ENCODE data around the gene LRRC1. TPM values are rescaled to one million over a fixed set of nuclear protein-coding genes. Genes with fewer than 3 reads are reported as not detected.

The LRRC1 gene
- total and polyA plus RNA-seq, 9 donors, result 6.4 to 11.7 (median 8.0) TPM

DNA sequence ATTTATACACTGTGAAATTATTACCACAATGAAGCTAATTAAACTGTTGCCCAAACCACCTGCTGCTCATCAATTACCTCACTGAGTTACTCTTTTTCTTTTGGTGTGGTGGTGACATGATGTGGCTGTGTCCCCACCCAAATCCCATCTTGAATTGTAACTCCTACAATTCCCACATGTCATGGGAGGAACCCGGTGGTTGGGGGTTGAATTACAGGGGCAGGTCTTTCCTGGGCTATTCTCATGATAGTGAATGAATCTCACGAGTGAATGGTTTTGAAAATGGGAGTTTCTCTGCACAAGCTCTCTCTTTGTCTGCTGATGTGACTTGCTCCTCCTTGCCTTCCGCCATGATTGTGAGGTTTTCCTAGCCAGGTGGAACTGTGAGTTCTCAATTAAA is 145.0 kb downstream of the LRRC1 start:
- Histone ChIP-seq H3K27ac (ENCODE audit: low read length) (no peak overlapping the region), H3K4me1 (ENCODE audit: control insufficient read depth, insufficient read depth, low read length) (peaks cover 5% of the 10 kb centered on the region), H3K4me3 (ENCODE audit: low read length) (no peak overlapping the region), H3K27me3 (ENCODE audit: control insufficient read depth, insufficient read depth, low read length) (no peaks in the 10 kb centered on the region), H3K9me3 (replicated peaks; ENCODE audit: control insufficient read depth, low read depth, low read length) (no peaks in the 10 kb centered on the region), H3K36me3 (ENCODE audit: control insufficient read depth, insufficient read depth, low read length) (no peaks in the 10 kb centered on the region)
- 67% methylated on average over 1 of the region's 3 CpGs for WGBS (ENCODE audit: insufficient coverage)
- DNase-seq, result no peak

DNA sequence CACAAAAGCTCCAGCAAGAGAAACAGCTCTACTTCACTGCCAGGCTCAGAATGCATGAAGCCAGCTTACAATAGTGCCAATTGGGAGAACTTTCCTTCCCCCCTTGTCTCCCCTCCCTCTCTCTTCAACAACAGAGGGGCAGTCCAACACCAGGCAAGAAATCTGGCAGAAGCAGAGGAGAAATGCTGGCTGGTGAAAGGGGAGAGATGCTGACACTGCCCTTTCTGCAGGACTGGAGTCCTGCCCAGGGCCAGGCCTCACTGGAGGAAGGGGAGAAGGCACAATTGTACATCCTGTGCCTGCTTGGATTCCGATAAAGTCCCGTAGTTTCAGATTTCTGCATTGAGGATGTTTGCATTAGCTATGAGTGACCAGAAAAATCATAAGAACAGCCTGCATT is 148.6 kb downstream of the LRRC1 start:
- H3K27me3 ChIP-seq (ENCODE audit: control insufficient read depth, insufficient read depth, low read length), result no peaks in the 10 kb centered on the region
- peak; percentile 82 for DNase-seq
- H3K27ac ChIP-seq (ENCODE audit: low read length), result no peak overlapping the region
- H3K4me1 ChIP-seq (ENCODE audit: control insufficient read depth, insufficient read depth, low read length), result peaks cover 7% of the 10 kb centered on the region
- H3K9me3 ChIP-seq (replicated peaks; ENCODE audit: control insufficient read depth, low read depth, low read length), result no peaks in the 10 kb centered on the region
- WGBS (ENCODE audit: insufficient coverage), result no CpG with 5 or more reads among the region's 2 CpGs
- H3K36me3 ChIP-seq (ENCODE audit: control insufficient read depth, insufficient read depth, low read length), result no peaks in the 10 kb centered on the region
- H3K4me3 ChIP-seq (ENCODE audit: low read length), result no peak overlapping the region

DNA sequence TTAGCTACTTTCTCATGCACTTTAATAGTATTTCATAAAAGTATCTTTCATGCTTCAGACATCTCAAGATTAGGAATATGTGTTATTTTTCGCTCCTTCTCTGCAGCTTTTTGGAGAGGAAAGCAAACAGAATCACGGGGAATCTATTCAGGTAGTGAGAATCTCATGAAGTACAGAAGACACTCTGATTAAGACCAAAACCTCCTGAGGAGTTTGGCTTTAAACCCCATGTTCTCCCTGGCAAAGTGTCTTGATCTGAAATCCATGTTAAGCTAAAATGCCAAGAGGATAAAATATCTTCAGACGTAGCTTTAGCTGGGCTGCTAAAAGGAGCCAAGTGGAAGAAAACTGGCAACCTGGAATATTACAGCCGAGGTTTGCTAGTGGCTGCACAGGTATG is 149.3 kb downstream of the LRRC1 start:
- H3K4me3 ChIP-seq (ENCODE audit: low read length), result no peak overlapping the region
- H3K4me1 ChIP-seq (ENCODE audit: control insufficient read depth, insufficient read depth, low read length), result peaks cover 7% of the 10 kb centered on the region
- no peak overlapping the region for H3K27ac ChIP-seq (ENCODE audit: low read length)
- WGBS (ENCODE audit: insufficient coverage), result 21% methylated on average over 2 of the region's 4 CpGs
- H3K36me3 ChIP-seq (ENCODE audit: control insufficient read depth, insufficient read depth, low read length), result no peaks in the 10 kb centered on the region
- DNase-seq, result peak; percentile 58
- no peaks in the 10 kb centered on the region for H3K9me3 ChIP-seq (replicated peaks; ENCODE audit: control insufficient read depth, low read depth, low read length)
- H3K27me3 ChIP-seq (ENCODE audit: control insufficient read depth, insufficient read depth, low read length), result no peaks in the 10 kb centered on the region

GRCh38 chr6:53944543-53944942 is 149.7 kb downstream of the LRRC1 start:
- Histone ChIP-seq H3K9me3 (replicated peaks; ENCODE audit: control insufficient read depth, low read depth, low read length) (no peaks in the 10 kb centered on the region), H3K4me3 (ENCODE audit: low read length) (no peak overlapping the region), H3K4me1 (ENCODE audit: control insufficient read depth, insufficient read depth, low read length) (peaks cover 7% of the 10 kb centered on the region), H3K36me3 (ENCODE audit: control insufficient read depth, insufficient read depth, low read length) (no peaks in the 10 kb centered on the region), H3K27me3 (ENCODE audit: control insufficient read depth, insufficient read depth, low read length) (no peaks in the 10 kb centered on the region), H3K27ac (ENCODE audit: low read length) (no peak overlapping the region)
- 80% methylated on average over 1 of the region's 5 CpGs for WGBS (ENCODE audit: insufficient coverage)
- DNase-seq, result no peak

DNA sequence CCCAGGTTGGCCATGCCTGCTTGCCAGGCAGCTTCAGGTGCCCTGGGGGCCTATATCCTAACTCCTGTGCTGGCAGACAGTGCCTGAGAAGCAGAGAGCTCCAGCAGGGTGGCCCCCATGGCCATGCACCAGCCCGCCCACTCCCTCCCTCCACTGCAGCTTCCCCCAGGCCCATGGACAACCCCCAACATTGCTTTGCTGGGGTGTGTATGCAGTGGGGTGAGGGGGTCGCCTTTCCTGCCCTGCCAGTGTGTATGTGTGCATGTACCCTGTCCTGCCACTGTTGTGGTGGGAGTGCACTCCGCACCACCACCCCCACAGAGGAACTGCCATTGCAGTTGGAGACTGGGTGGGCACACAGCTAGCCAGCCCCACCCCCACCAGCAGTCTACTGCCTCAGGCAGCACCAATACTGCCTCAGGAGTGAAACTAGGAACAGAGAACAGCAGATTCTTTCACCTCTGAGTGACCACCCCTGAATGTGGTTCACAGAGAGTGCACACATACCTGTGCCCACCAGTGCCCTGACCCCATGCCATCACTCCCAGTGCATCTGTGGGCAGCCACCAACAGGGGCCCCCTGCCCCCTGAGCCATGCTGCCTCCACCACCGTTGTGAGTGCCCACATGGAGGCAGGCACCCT is 151.1 kb downstream of the LRRC1 start:
- WGBS (ENCODE audit: insufficient coverage), result 75% methylated on average over 1 of the region's 4 CpGs
- H3K36me3 ChIP-seq (ENCODE audit: control insufficient read depth, insufficient read depth, low read length), result no peaks in the 10 kb centered on the region
- no peaks in the 10 kb centered on the region for H3K27me3 ChIP-seq (ENCODE audit: control insufficient read depth, insufficient read depth, low read length)
- no peak overlapping the region for H3K27ac ChIP-seq (ENCODE audit: low read length)
- H3K9me3 ChIP-seq (replicated peaks; ENCODE audit: control insufficient read depth, low read depth, low read length), result no peaks in the 10 kb centered on the region
- DNase-seq, result no peak
- no peak overlapping the region for H3K4me3 ChIP-seq (ENCODE audit: low read length)
- H3K4me1 ChIP-seq (ENCODE audit: control insufficient read depth, insufficient read depth, low read length), result peaks cover 7% of the 10 kb centered on the region

DNA sequence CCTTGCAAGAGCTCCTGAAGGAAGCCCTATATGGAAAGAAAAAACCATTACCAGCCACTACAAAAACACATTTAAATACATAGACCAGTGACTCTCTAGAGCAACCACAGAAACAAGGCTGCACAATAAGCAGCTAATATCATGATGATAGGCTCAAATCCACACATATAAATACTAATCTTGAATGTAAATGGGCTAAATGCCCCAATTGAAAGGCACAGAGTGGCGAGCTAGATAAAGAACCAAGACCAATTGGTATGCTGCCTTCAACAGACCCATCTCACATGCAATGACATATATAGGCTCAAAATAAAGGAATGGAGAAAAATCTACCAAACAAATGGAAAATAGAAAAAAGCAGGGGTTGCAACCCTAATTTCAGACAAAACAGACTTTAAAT is 153.0 kb downstream of the LRRC1 start:
- Histone ChIP-seq H3K36me3 (ENCODE audit: control insufficient read depth, insufficient read depth, low read length) (no peaks in the 10 kb centered on the region), H3K27ac (ENCODE audit: low read length) (no peak overlapping the region), H3K4me3 (ENCODE audit: low read length) (no peak overlapping the region), H3K9me3 (replicated peaks; ENCODE audit: control insufficient read depth, low read depth, low read length) (no peaks in the 10 kb centered on the region), H3K4me1 (ENCODE audit: control insufficient read depth, insufficient read depth, low read length) (peaks cover 7% of the 10 kb centered on the region), H3K27me3 (ENCODE audit: control insufficient read depth, insufficient read depth, low read length) (no peaks in the 10 kb centered on the region)
- DNase-seq, result no peak
- WGBS (ENCODE audit: insufficient coverage), result no CpG with 5 or more reads among the region's 1 CpG

GRCh38 chr6:53951383-53951782 is 156.6 kb downstream of the LRRC1 start:
- H3K4me1 ChIP-seq (ENCODE audit: control insufficient read depth, insufficient read depth, low read length), result no peaks in the 10 kb centered on the region
- no peak overlapping the region for H3K4me3 ChIP-seq (ENCODE audit: low read length)

GRCh38 chr6:53956068-53956711 is 161.4 kb downstream of the LRRC1 start:
- WGBS (ENCODE audit: insufficient coverage), result 42% methylated on average over 6 of the region's 6 CpGs
- Histone ChIP-seq H3K27me3 (ENCODE audit: control insufficient read depth, insufficient read depth, low read length) (no peaks in the 10 kb centered on the region), H3K36me3 (ENCODE audit: control insufficient read depth, insufficient read depth, low read length) (no peaks in the 10 kb centered on the region), H3K4me1 (ENCODE audit: control insufficient read depth, insufficient read depth, low read length) (no peaks in the 10 kb centered on the region), H3K9me3 (replicated peaks; ENCODE audit: control insufficient read depth, low read depth, low read length) (no peaks in the 10 kb centered on the region), H3K4me3 (ENCODE audit: low read length) (no peak overlapping the region), H3K27ac (ENCODE audit: low read length) (no peak overlapping the region)
- DNase-seq, result peak; percentile 79

More at GRCh38 chr6:53951383-53951782, 156.6 kb downstream of the LRRC1 start:
- Histone ChIP-seq H3K27me3 (ENCODE audit: control insufficient read depth, insufficient read depth, low read length) (no peaks in the 10 kb centered on the region), H3K27ac (ENCODE audit: low read length) (no peak overlapping the region), H3K36me3 (ENCODE audit: control insufficient read depth, insufficient read depth, low read length) (no peaks in the 10 kb centered on the region), H3K9me3 (replicated peaks; ENCODE audit: control insufficient read depth, low read depth, low read length) (no peaks in the 10 kb centered on the region)
- no peak for DNase-seq
- no CpG with 5 or more reads among the region's 3 CpGs for WGBS (ENCODE audit: insufficient coverage)

DNA sequence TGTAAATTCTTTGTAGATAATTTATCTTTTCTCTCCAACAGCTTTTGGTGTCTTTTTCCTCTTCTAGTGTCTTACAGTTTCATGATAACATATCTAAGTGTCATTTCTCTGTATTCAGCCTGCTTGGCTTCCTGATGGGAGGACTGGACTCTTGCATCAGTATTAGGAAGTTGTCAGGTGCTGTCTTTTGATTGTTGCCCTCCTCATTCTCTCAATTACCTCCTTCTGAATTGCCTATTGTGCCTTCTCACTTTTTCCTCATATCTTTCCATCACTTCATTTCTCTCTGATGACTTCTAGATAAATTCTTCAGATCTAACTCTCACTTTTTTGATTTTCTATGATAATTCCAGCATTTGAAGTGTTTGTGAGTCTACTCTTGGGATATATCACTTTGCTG is 162.0 kb downstream of the LRRC1 start:
- H3K4me3 ChIP-seq (ENCODE audit: low read length), result no peak overlapping the region
- no peaks in the 10 kb centered on the region for H3K4me1 ChIP-seq (ENCODE audit: control insufficient read depth, insufficient read depth, low read length)
- H3K27me3 ChIP-seq (ENCODE audit: control insufficient read depth, insufficient read depth, low read length), result no peaks in the 10 kb centered on the region
- no peaks in the 10 kb centered on the region for H3K36me3 ChIP-seq (ENCODE audit: control insufficient read depth, insufficient read depth, low read length)
- H3K9me3 ChIP-seq (replicated peaks; ENCODE audit: control insufficient read depth, low read depth, low read length), result no peaks in the 10 kb centered on the region
- no peak for DNase-seq
- no peak overlapping the region for H3K27ac ChIP-seq (ENCODE audit: low read length)

DNA sequence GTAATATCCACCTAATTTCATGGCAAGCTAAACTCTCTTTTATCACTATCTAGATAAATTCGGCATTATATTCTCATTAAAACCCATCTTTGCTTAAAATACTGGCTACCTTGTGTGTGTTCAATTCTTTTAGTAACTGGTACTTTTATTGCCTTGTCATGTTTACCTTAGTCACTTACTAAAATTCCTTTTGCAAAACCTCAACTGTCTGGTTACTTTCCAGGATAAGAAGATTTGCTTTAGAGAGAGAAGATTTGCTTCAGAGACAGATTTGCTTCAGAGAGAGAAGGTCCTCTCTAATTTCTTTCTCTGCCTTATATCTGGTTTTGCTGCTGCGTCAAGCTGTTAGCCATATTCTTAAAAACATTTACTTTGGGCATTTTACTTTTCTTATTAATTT is 164.9 kb downstream of the LRRC1 start:
- Histone ChIP-seq H3K27ac (ENCODE audit: low read length) (no peak overlapping the region), H3K4me1 (ENCODE audit: control insufficient read depth, insufficient read depth, low read length) (peaks cover 5% of the 10 kb centered on the region), H3K9me3 (replicated peaks; ENCODE audit: control insufficient read depth, low read depth, low read length) (no peaks in the 10 kb centered on the region), H3K4me3 (ENCODE audit: low read length) (no peak overlapping the region), H3K36me3 (ENCODE audit: control insufficient read depth, insufficient read depth, low read length) (no peaks in the 10 kb centered on the region), H3K27me3 (ENCODE audit: control insufficient read depth, insufficient read depth, low read length) (no peaks in the 10 kb centered on the region)
- DNase-seq, result no peak
- WGBS (ENCODE audit: insufficient coverage), result no CpG with 5 or more reads among the region's 2 CpGs

All from muscle of leg (tissue), 11 donors.